Measurements from ENCODE around the gene BMP15. TPM values are rescaled to one million over a fixed set of nuclear protein-coding genes. Genes with fewer than 3 reads are reported as not detected.

The BMP15 gene
- total RNA-seq, 1 donor from 2014 or later = not detected

Other genes with a start within 250 kb of the BMP15 start
- not detected in 2 replicates for gene SHROOM4, start 96.5 kb upstream of the BMP15 start, total RNA-seq

Data from myocyte (in vitro differentiated cells).